WERI-Rb-1 (cell line): ENCODE measurements around the gene SLC24A3.

Source experiments
- DNase-seq: peaks from one replicate; pipeline ENCODE4 v3.0.0-alpha.2; 2020
- H3K27ac ChIP-seq: fragments of 250-450 bp; sonication (Bioruptor Pico); 2 replicates; pipeline ENCODE4 v1.5.1; 2020; ENCODE audit warnings: mild to moderate bottlenecking, moderate library complexity
- H3K27me3 ChIP-seq: fragments of 250-450 bp; sonication (Bioruptor Pico); 2 replicates; pipeline ENCODE4 v1.5.1; 2021; ENCODE audit warnings: mild to moderate bottlenecking, low read depth, moderate library complexity; ENCODE audit not compliant: insufficient read depth, severe bottlenecking
- H3K36me3 ChIP-seq: fragments of 250-450 bp; sonication (Bioruptor Pico); 2 replicates; pipeline ENCODE4 v1.5.1; 2020; ENCODE audit warnings: mild to moderate bottlenecking, moderate library complexity
- H3K4me3 ChIP-seq: 2 replicates; pipeline ENCODE4 v1.5.1; 2011; ENCODE audit warnings: low read depth, mild to moderate bottlenecking, control low read depth, low read length
- H3K9me3 ChIP-seq: fragments of 250-450 bp; sonication (Bioruptor Pico); 2 replicates; pipeline ENCODE4 v1.5.1; 2021; ENCODE audit warnings: mild to moderate bottlenecking, moderate library complexity; ENCODE audit not compliant: severe bottlenecking
- TF ChIP-seq, protein P1 (sequence below): IDR thresholded peaks from 2 replicates; pipeline ENCODE4 v1.5.1; 2011; ENCODE audit warnings: low read depth, mild to moderate bottlenecking, control low read depth, inconsistent platforms, low read length

The SLC24A3 gene

DNA sequence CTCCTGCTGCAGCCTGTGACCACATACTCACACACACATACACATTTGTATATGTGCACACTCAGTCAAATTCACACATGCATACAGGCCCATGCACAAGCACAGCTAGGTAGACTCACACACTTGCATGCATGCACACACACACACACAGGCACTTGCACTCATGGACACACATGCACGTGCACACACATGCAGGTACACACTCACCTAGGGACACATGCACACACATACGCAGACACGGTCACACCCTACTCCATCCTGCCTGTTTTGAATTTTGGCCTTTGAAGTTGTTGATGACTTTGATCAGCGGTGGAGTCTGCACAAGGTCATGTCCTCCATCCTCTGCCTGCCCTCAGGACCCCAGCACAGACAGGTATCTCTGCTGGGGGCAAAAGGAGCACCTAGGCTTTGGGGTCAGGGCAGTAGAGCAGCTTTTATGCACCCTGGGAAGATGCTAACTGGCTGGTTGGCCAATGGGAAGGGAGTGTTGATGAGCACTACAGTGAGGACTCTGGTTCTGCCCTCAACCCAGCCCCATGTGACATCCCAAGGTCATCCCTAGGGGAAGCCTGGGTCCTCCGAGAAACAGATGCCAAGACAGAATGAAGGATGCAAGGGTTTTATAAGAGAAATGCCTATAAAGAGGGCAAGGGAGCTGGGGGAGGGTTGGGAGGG is 218.3 kb downstream of the SLC24A3 start:
- no peak for DNase-seq
- H3K27me3 ChIP-seq = peaks cover 80% of the 10 kb centered on the region
- TF ChIP-seq, protein P1, sequence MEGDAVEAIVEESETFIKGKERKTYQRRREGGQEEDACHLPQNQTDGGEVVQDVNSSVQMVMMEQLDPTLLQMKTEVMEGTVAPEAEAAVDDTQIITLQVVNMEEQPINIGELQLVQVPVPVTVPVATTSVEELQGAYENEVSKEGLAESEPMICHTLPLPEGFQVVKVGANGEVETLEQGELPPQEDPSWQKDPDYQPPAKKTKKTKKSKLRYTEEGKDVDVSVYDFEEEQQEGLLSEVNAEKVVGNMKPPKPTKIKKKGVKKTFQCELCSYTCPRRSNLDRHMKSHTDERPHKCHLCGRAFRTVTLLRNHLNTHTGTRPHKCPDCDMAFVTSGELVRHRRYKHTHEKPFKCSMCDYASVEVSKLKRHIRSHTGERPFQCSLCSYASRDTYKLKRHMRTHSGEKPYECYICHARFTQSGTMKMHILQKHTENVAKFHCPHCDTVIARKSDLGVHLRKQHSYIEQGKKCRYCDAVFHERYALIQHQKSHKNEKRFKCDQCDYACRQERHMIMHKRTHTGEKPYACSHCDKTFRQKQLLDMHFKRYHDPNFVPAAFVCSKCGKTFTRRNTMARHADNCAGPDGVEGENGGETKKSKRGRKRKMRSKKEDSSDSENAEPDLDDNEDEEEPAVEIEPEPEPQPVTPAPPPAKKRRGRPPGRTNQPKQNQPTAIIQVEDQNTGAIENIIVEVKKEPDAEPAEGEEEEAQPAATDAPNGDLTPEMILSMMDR = no peak
- H3K9me3 ChIP-seq = no peaks in the 10 kb centered on the region
- H3K36me3 ChIP-seq = no peaks in the 10 kb centered on the region
- H3K4me3 ChIP-seq = no peak overlapping the region
- no peak overlapping the region for H3K27ac ChIP-seq

DNA sequence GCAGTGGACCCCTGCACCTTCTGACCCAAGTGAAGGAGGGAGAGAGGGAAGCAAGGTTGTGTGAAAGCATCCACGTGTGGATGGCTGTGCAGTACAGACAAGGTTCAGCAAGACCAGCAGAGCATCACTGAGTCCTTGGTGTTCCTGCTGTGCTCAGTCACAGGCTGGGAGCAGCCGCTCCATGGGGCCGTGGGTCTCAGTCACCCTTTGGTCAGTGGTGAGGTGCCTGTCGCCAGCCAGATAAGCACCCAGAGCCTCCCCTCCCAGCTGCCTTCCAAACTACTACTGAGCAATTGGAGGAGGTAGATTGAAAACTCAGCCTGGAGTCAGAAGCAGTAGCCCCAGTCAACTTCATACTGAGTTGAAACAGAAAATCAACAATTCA is 218.9 kb downstream of the SLC24A3 start:
- Histone ChIP-seq H3K27me3 (peaks cover 75% of the 10 kb centered on the region), H3K36me3 (no peaks in the 10 kb centered on the region), H3K27ac (no peak overlapping the region), H3K4me3 (no peak overlapping the region), H3K9me3 (no peaks in the 10 kb centered on the region)
- DNase-seq = no peak
- TF ChIP-seq, protein P1 = no peak

DNA sequence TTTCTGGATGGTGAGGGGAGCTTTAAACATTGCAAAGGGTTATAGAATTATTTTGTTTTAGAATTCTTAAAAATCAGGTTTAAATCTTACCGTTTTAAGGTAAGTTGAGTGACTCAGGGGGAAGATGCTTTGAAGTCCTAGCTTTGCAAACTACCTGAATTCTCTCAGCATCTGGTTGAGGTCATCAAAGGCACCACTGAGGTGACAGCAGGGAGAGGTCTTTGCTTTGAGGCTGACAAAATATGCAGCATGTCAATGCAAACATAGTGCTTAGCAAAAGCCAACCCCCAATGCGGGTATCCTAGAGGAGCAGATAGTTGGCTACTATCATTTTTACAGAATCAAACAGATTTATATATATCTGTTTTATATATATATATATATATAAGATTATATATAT is 219.5 kb downstream of the SLC24A3 start:
- Histone ChIP-seq H3K4me3 (no peak overlapping the region), H3K9me3 (no peaks in the 10 kb centered on the region), H3K27ac (no peak overlapping the region), H3K27me3 (peaks cover 75% of the 10 kb centered on the region), H3K36me3 (no peaks in the 10 kb centered on the region)
- no peak for DNase-seq
- TF ChIP-seq, protein P1 = no peak

DNA sequence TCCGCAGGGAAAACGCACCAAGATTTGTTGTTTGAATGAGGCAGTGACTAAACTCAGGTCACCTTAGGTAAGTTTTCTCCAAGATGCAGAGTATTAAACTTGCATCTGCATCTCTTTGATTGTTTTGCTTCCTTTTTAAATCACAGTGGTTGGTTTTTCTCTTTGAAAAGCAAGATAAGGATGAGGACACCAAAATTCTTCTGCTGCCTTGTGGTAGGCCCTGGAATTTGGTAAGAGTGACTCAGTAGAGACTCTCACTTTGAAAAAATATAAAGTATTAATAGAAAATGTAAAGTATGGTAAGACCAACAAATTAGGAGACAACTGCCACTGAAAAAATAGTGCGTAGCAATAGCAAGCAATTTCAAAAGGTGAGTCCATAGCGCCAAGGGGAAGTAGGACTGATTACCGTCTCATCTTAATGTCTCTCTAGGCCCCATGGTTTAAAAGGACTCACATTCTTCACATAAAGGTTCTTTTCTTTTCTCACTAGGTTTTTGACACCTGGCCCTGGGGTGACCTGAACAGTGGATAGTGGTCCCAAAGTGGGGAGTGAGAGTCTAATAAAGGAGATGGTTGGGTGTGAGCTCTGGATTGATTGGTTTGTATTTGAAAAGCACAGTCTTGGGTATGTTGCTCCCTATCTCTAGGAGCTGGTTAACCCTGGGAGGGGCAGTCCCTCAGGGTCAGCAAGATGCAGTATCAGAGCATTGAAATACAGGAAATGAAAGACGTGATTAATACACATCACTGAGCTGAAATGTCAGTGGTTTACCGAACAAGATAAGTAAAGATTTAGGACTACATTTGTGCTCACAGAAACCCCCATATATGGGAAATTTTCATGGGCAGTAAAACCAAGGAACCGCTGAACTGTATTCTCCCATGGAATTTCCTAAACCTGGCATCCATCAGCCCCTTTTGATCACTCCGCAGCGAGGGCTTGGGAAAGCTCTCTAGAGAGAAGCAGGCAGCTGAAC is 221.2 kb downstream of the SLC24A3 start:
- DNase-seq = no peak
- TF ChIP-seq, protein P1 = no peak
- H3K36me3 ChIP-seq = no peaks in the 10 kb centered on the region
- peaks cover 75% of the 10 kb centered on the region for H3K27me3 ChIP-seq
- no peak overlapping the region for H3K4me3 ChIP-seq
- H3K27ac ChIP-seq = no peak overlapping the region
- no peaks in the 10 kb centered on the region for H3K9me3 ChIP-seq

DNA sequence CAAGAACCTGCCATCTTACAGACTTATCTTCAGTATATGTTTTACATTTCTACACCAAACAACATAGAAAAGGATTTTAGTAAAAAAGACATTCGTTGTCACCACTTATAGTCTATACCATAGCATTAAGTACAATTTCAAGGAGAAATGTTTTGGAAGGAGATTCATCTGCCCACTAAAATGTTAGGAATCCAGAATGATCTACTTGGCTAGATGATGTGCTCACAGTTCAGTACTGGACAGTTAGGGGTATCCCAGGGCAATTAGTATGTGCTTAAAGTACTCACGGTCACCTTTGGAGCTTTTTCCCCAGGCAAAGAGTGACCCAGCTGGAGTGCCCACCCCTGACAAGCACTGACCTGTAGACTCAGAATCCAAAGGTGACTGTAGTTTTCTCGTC is 222.9 kb downstream of the SLC24A3 start:
- TF ChIP-seq, protein P1 = no peak
- no peak overlapping the region for H3K4me3 ChIP-seq
- H3K27me3 ChIP-seq = peaks cover 75% of the 10 kb centered on the region
- H3K36me3 ChIP-seq = no peaks in the 10 kb centered on the region
- H3K27ac ChIP-seq = no peak overlapping the region
- no peaks in the 10 kb centered on the region for H3K9me3 ChIP-seq
- no peak for DNase-seq
